Hepatocyte (in vitro differentiated cells): ENCODE measurements around the gene CATSPERD. TPM values are rescaled to one million over a fixed set of nuclear protein-coding genes. Genes with fewer than 3 reads are reported as not detected.

ENCODE experiments used
- DNase-seq: peaks from one replicate; pipeline ENCODE4 v3.0.0-alpha.2; 2016; ENCODE audit warnings: low spot score
- H2AFZ ChIP-seq: fragments of 200-600 bp; sonication (generic); 2 replicates; pipeline ENCODE4 v1.6.0; 2016; ENCODE audit warnings: antibody characterized with exemption, mild to moderate bottlenecking
- H3K27ac ChIP-seq: fragments of 200-600 bp; sonication (generic); 2 replicates; pipeline ENCODE4 v1.5.1; 2016; ENCODE audit warnings: mild to moderate bottlenecking
- H3K27me3 ChIP-seq: fragments of 200-600 bp; sonication (generic); 2 replicates; pipeline ENCODE4 v1.6.1; 2016
- H3K36me3 ChIP-seq: fragments of 200-600 bp; sonication (generic); replicated peaks from 2 replicates; pipeline ENCODE4 v1.5.1; 2016; ENCODE audit warnings: low read depth; ENCODE audit not compliant: insufficient read depth
- H3K4me1 ChIP-seq: fragments of 200-600 bp; sonication (generic); 2 replicates; pipeline ENCODE4 v1.5.1; 2016; ENCODE audit warnings: mild to moderate bottlenecking, moderate library complexity; ENCODE audit not compliant: insufficient read depth
- H3K4me2 ChIP-seq: fragments of 200-600 bp; sonication (generic); 2 replicates; pipeline ENCODE4 v1.6.0; 2016
- H3K4me3 ChIP-seq: fragments of 200-600 bp; sonication (generic); 2 replicates; pipeline ENCODE4 v1.5.1; 2016; ENCODE audit warnings: mild to moderate bottlenecking
- H3K79me2 ChIP-seq: fragments of 200-600 bp; sonication (generic); 2 replicates; pipeline ENCODE4 v1.6.0; 2017; ENCODE audit warnings: mild to moderate bottlenecking
- H3K9me2 ChIP-seq: fragments of 200-600 bp; sonication (generic); replicated peaks from 2 replicates; pipeline ENCODE4 v1.6.0; 2017; ENCODE audit warnings: mild to moderate bottlenecking; ENCODE audit not compliant: insufficient read depth
- H3K9me3 ChIP-seq: fragments of 200-600 bp; sonication (generic); 2 replicates; pipeline ENCODE4 v1.5.1; 2016; ENCODE audit warnings: low read depth, mild to moderate bottlenecking
- H4K20me1 ChIP-seq: fragments of 200-600 bp; sonication (generic); 2 replicates; pipeline ENCODE4 v1.6.0; 2016; ENCODE audit warnings: mild to moderate bottlenecking; ENCODE audit not compliant: insufficient read depth, poor library complexity, severe bottlenecking
- CTCF ChIP-seq: fragments of 200-600 bp; sonication (generic); IDR thresholded peaks from 2 replicates; pipeline ENCODE4 v1.5.1; 2016; ENCODE audit warnings: antibody characterized with exemption, mild to moderate bottlenecking; ENCODE audit not compliant: poor library complexity
- EZH2 ChIP-seq: fragments of 200-600 bp; sonication (generic); IDR thresholded peaks from 2 replicates; pipeline ENCODE4 v1.6.1; 2016; ENCODE audit warnings: antibody characterized with exemption, mild to moderate bottlenecking, borderline replicate concordance
- EZH2phosphoT487 ChIP-seq: fragments of 200-600 bp; sonication (generic); IDR thresholded peaks from one replicate; pipeline ENCODE4 v1.6.1; 2018; ENCODE audit warnings: antibody characterized with exemption, mild to moderate bottlenecking, low read depth, moderate library complexity; ENCODE audit not compliant: unreplicated experiment, severe bottlenecking
- WGBS: methylation state at CpG from one replicate; pipeline ENCODE4 v1.1.6; 2016; ENCODE audit warnings: low lambda C conversion rate; ENCODE audit errors: missing lambda C conversion rate; 5-methylcytosine and 5-hydroxymethylcytosine counted together
- polyA plus RNA-seq: library from polyadenylated mRNA; unstranded; fragments of >200 nt; fragmentation: Nextera tagmentation; extraction: Ambion mirVana; gene quantifications from 2 replicates; pipeline ENCODE4 v1.2.1, GENCODE V29; 2016
- total RNA-seq: library from RNA; depleted of rRNA; stranded (reverse); fragments of >200 nt; gene quantifications from 2 replicates; pipeline ENCODE4 v1.2.3, GENCODE V29; 2014

The CATSPERD gene
- total and polyA plus RNA-seq, 2 experiments from 2014 or later, result not detected

- TF ChIP-seq EZH2phosphoT487, result no peak
- no peak for TF ChIP-seq CTCF
- no peak for TF ChIP-seq EZH2
- no peaks in the 10 kb centered on the region for H3K27me3 ChIP-seq
- H3K4me1 ChIP-seq, result peaks cover 5% of the 10 kb centered on the region
- H3K4me2 ChIP-seq, result no peak overlapping the region
- no peaks in the 10 kb centered on the region for H3K9me3 ChIP-seq
- H3K36me3 ChIP-seq, result no peaks in the 10 kb centered on the region
- H3K4me3 ChIP-seq, result no peak overlapping the region
- H3K27ac ChIP-seq, result no peak overlapping the region
- peaks cover 4% of the 10 kb centered on the region for H4K20me1 ChIP-seq
- DNase-seq, result no peak
- no peak overlapping the region for H2AFZ ChIP-seq
- no peaks in the 10 kb centered on the region for H3K9me2 ChIP-seq
- H3K79me2 ChIP-seq, result peaks cover 4% of the 10 kb centered on the region
- 96% methylated on average over 3 of the region's 3 CpGs for WGBS
Measured at GRCh38 chr19:5793188-5793587, 72.8 kb downstream of the CATSPERD start.

- H3K9me3 ChIP-seq, result no peaks in the 10 kb centered on the region
- no peak for TF ChIP-seq EZH2phosphoT487
- DNase-seq, result peak; percentile 1
Measured at GRCh38 chr19:5795382-5795919, 75.0 kb downstream of the CATSPERD start.

GRCh38 chr19:5798244-5798643, 77.8 kb downstream of the CATSPERD start:
- Histone ChIP-seq H3K27me3 (no peaks in the 10 kb centered on the region), H3K9me2 (no peaks in the 10 kb centered on the region), H3K79me2 (no peaks in the 10 kb centered on the region), H3K9me3 (no peaks in the 10 kb centered on the region), H4K20me1 (no peaks in the 10 kb centered on the region), H2AFZ (no peak overlapping the region), H3K4me1 (peaks cover 9% of the 10 kb centered on the region), H3K27ac (no peak overlapping the region), H3K4me2 (no peak overlapping the region), H3K36me3 (no peaks in the 10 kb centered on the region), H3K4me3 (no peak overlapping the region)
- WGBS, result 90% methylated on average over 8 of the region's 8 CpGs
- TF ChIP-seq CTCF (no peak), EZH2 (no peak), EZH2phosphoT487 (no peak)
- no peak for DNase-seq

More at GRCh38 chr19:5795382-5795919, 75.0 kb downstream of the CATSPERD start:
- no peak overlapping the region for H2AFZ ChIP-seq
- H3K4me2 ChIP-seq, result no peak overlapping the region
- H3K36me3 ChIP-seq, result no peaks in the 10 kb centered on the region
- no peak overlapping the region for H3K27ac ChIP-seq
- no peak overlapping the region for H3K4me3 ChIP-seq
- no peaks in the 10 kb centered on the region for H3K9me2 ChIP-seq
- no peaks in the 10 kb centered on the region for H3K79me2 ChIP-seq
- WGBS, result 96% methylated on average over 7 of the region's 7 CpGs
- no peaks in the 10 kb centered on the region for H4K20me1 ChIP-seq
- H3K27me3 ChIP-seq, result no peaks in the 10 kb centered on the region
- H3K4me1 ChIP-seq, result no peaks in the 10 kb centered on the region

GRCh38 chr19:5799247-5800241, 79.1 kb downstream of the CATSPERD start:
- WGBS, result 62% methylated on average over 37 of the region's 37 CpGs
- Histone ChIP-seq H4K20me1 (no peaks in the 10 kb centered on the region), H3K4me2 (no peak overlapping the region), H3K9me3 (no peaks in the 10 kb centered on the region), H3K36me3 (no peaks in the 10 kb centered on the region), H3K4me3 (no peak overlapping the region), H3K27ac (no peak overlapping the region), H3K27me3 (no peaks in the 10 kb centered on the region), H3K79me2 (no peaks in the 10 kb centered on the region), H3K9me2 (no peaks in the 10 kb centered on the region), H3K4me1 (peaks cover 19% of the 10 kb centered on the region), H2AFZ (no peak overlapping the region)
- no peak for TF ChIP-seq CTCF
- TF ChIP-seq EZH2, result no peak
- no peak for TF ChIP-seq EZH2phosphoT487
- peak; percentile 18 for DNase-seq
